GM12878 (cell line): ENCODE results near the gene CNN2. TPM values are rescaled to one million over a fixed set of nuclear protein-coding genes. Genes with fewer than 3 reads are reported as not detected.

Source experiments
- BCL11A ChIP-seq: IDR thresholded peaks from 2 replicates; pipeline ENCODE4 v1.6.1; 2011; ENCODE audit warnings: low read depth, low read length
- BHLHE40 ChIP-seq, 2 experiments: fragments of 450-650 bp in 1 of 2; IDR thresholded peaks; 2 replicates each; pipeline ENCODE4 v1.6.1; 2011 to 2017; ENCODE audit warnings: low read depth in 2 of 2, borderline replicate concordance in 1 of 2, improper control_type of control experiment in 1 of 2, low read length in 1 of 2, mild to moderate bottlenecking in 1 of 2
- BRCA1 ChIP-seq: IDR thresholded peaks from 2 replicates; pipeline ENCODE4 v1.6.1; 2011; ENCODE audit warnings: low read depth, low read length, improper control_type of control experiment
- EP300 ChIP-seq, 2 experiments: fragments of 150-350 bp in 1 of 2; IDR thresholded peaks; 2 replicates each; pipeline ENCODE4 v1.6.1; 2011 to 2012; ENCODE audit warnings: low read depth in 2 of 2, low read length in 2 of 2, borderline replicate concordance in 1 of 2, improper control_type of control experiment in 1 of 2, inconsistent platforms in 1 of 2; ENCODE audit not compliant: control insufficient read depth in 1 of 2
- LARP7 ChIP-seq: fragments of 450-650 bp; IDR thresholded peaks from 2 replicates; pipeline ENCODE4 v1.6.1; 2017; ENCODE audit warnings: mild to moderate bottlenecking
- MEF2B ChIP-seq: fragments of 450-650 bp; IDR thresholded peaks from 2 replicates; pipeline ENCODE4 v1.6.1; 2018; ENCODE audit warnings: mild to moderate bottlenecking, moderate library complexity; ENCODE audit not compliant: partially characterized antibody, poor library complexity, severe bottlenecking
- RAD21 ChIP-seq: IDR thresholded peaks from 2 replicates; pipeline ENCODE4 v1.6.1; 2011; ENCODE audit warnings: mild to moderate bottlenecking, low read depth, low read length, moderate library complexity; ENCODE audit not compliant: insufficient read depth
- TARDBP ChIP-seq: IDR thresholded peaks from 2 replicates; pipeline ENCODE4 v1.6.1; 2016; ENCODE audit warnings: borderline replicate concordance
- ZNF207 ChIP-seq: fragments of 450-650 bp; IDR thresholded peaks from 2 replicates; pipeline ENCODE4 v1.6.1; 2014; ENCODE audit warnings: antibody characterized with exemption, mild to moderate bottlenecking, borderline replicate concordance
- polyA plus RNA-seq, 11 experiments: library from polyadenylated mRNA; depleted of rRNA in 4 of 11; unstranded in 6 of 11; stranded (reverse) in 5 of 11; fragments of >200 nt; fragmentation: Nextera tagmentation in 4 of 11; fragmentation: Illumina TruSeq in 1 of 11; extraction: Ambion mirVana in 4 of 11; extraction: Trizol in 1 of 11; gene quantifications; 1 replicate in 1 of 11; 2 replicates in 10 of 11; pipeline versions ENCODE4 v1.2.1 to v1.2.3, GENCODE V29; 2011 to 2016; ENCODE audit warnings: inconsistent platforms in 2 of 11, missing spikeins in 2 of 11, low read depth in 1 of 11
- total RNA-seq, 4 experiments: library from RNA; depleted of rRNA in 3 of 4; stranded (reverse); fragments of >200 nt in 3 of 4; fragmentation: Illumina TruSeq in 1 of 4; extraction: Trizol in 1 of 4; gene quantifications; 2 replicates each; pipeline versions ENCODE4 v1.2.1 to v1.2.3, GENCODE V29; 2013 to 2021
- TF ChIP-seq, protein P1 (sequence below): fragments of 450-650 bp; IDR thresholded peaks from 2 replicates; pipeline ENCODE4 v1.6.1; 2017; ENCODE audit warnings: mild to moderate bottlenecking, moderate library complexity
- TF ChIP-seq, protein P2 (sequence below): IDR thresholded peaks from 2 replicates; pipeline ENCODE4 v1.6.1; 2011; ENCODE audit warnings: low read depth, mild to moderate bottlenecking, low read length, moderate library complexity, borderline replicate concordance; ENCODE audit errors: extremely low read depth
- TF ChIP-seq, protein P3 (sequence below): fragments of 450-650 bp; IDR thresholded peaks from 2 replicates; pipeline ENCODE4 v1.6.1; 2016; ENCODE audit warnings: mild to moderate bottlenecking
- TF ChIP-seq, protein P4 (sequence below): IDR thresholded peaks from 2 replicates; pipeline ENCODE4 v1.6.1; 2012; ENCODE audit warnings: low read depth, low read length, improper control_type of control experiment
- TF ChIP-seq, protein P5 (sequence below): fragments of 150-350 bp; IDR thresholded peaks from 2 replicates; pipeline ENCODE4 v1.6.1; 2014; ENCODE audit warnings: mild to moderate bottlenecking, low read depth, low read length
- TF ChIP-seq, protein P6 (sequence below): fragments of 450-650 bp; IDR thresholded peaks from 2 replicates; pipeline ENCODE4 v1.6.1; 2017; ENCODE audit warnings: mild to moderate bottlenecking

Gene CNN2
- total and polyA plus RNA-seq, 10 of the 15 experiments (the other 5 are each of a cell fraction or from before 2014, with no cell fraction given): 34.7 to 311 (median 172) TPM

DNA sequence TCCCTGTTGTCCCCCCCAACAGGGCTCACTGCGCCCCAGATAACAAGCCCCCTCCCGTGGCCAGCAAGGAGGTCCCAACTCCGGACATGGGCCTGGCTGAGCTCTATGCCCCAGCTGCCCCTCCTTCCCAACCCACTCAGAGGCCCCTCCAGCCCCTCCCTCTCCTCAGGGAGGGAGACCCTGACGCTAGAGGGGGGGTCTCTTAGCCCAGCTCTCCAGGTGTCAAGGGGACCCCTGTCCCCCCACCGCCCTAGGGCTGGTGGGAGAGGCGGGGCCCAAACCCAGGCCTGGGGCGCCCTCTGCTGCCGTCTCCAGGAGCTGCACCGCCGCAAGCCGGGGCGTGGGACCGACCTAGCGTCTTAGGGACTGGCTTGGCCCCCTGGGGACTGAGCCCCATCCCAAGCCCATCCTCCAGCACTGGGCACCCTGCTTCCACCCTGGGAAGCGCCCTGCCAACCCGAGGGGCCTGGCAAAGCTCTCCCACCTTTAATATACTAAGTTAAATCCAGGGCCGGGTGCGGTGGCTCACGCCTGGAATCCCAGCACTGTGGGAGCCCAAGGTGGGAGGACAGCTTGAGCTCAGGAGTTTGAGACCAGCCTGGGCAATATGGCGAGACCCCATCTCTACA, 24.8 kb upstream of the CNN2 start (continued):
- TF ChIP-seq, protein P1, sequence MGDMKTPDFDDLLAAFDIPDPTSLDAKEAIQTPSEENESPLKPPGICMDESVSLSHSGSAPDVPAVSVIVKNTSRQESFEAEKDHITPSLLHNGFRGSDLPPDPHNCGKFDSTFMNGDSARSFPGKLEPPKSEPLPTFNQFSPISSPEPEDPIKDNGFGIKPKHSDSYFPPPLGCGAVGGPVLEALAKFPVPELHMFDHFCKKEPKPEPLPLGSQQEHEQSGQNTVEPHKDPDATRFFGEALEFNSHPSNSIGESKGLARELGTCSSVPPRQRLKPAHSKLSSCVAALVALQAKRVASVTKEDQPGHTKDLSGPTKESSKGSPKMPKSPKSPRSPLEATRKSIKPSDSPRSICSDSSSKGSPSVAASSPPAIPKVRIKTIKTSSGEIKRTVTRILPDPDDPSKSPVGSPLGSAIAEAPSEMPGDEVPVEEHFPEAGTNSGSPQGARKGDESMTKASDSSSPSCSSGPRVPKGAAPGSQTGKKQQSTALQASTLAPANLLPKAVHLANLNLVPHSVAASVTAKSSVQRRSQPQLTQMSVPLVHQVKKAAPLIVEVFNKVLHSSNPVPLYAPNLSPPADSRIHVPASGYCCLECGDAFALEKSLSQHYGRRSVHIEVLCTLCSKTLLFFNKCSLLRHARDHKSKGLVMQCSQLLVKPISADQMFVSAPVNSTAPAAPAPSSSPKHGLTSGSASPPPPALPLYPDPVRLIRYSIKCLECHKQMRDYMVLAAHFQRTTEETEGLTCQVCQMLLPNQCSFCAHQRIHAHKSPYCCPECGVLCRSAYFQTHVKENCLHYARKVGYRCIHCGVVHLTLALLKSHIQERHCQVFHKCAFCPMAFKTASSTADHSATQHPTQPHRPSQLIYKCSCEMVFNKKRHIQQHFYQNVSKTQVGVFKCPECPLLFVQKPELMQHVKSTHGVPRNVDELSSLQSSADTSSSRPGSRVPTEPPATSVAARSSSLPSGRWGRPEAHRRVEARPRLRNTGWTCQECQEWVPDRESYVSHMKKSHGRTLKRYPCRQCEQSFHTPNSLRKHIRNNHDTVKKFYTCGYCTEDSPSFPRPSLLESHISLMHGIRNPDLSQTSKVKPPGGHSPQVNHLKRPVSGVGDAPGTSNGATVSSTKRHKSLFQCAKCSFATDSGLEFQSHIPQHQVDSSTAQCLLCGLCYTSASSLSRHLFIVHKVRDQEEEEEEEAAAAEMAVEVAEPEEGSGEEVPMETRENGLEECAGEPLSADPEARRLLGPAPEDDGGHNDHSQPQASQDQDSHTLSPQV: 0 out of 2 replicates have a peak, but pooled peaks have one; percentile 48
- TF ChIP-seq, protein P2, sequence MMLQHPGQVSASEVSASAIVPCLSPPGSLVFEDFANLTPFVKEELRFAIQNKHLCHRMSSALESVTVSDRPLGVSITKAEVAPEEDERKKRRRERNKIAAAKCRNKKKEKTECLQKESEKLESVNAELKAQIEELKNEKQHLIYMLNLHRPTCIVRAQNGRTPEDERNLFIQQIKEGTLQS: no peak
- TF ChIP-seq BRCA1 (no peak), TARDBP (no peak), ZNF207 (0 out of 2 replicates have a peak, but pooled peaks have one; percentile 65), LARP7 (peak; percentile 62; the same call in 1 of the 2 replicates), EP300 (IDR thresholded peaks at IDR 0.05; ENCODE audit: borderline replicate concordance in 1 of 2, control insufficient read depth in 1 of 2, low read depth in 2 of 2, low read length in 2 of 2) (no peak), BHLHE40 (IDR thresholded peaks at IDR 0.05; ENCODE audit: borderline replicate concordance in 1 of 2, low read depth in 2 of 2, low read length in 1 of 2) (peak in 1 of 2 experiments; percentile 28; a peak in 2 of 4 replicates), MEF2B (peak; percentile 89), RAD21 (peak; percentile 66), BCL11A (no peak)
- TF ChIP-seq, protein P3, sequence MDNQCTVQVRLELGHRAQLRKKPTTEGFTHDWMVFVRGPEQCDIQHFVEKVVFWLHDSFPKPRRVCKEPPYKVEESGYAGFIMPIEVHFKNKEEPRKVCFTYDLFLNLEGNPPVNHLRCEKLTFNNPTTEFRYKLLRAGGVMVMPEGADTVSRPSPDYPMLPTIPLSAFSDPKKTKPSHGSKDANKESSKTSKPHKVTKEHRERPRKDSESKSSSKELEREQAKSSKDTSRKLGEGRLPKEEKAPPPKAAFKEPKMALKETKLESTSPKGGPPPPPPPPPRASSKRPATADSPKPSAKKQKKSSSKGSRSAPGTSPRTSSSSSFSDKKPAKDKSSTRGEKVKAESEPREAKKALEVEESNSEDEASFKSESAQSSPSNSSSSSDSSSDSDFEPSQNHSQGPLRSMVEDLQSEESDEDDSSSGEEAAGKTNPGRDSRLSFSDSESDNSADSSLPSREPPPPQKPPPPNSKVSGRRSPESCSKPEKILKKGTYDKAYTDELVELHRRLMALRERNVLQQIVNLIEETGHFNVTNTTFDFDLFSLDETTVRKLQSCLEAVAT: no peak
- TF ChIP-seq, protein P4, sequence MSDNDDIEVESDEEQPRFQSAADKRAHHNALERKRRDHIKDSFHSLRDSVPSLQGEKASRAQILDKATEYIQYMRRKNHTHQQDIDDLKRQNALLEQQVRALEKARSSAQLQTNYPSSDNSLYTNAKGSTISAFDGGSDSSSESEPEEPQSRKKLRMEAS: no peak
- TF ChIP-seq, protein P5, sequence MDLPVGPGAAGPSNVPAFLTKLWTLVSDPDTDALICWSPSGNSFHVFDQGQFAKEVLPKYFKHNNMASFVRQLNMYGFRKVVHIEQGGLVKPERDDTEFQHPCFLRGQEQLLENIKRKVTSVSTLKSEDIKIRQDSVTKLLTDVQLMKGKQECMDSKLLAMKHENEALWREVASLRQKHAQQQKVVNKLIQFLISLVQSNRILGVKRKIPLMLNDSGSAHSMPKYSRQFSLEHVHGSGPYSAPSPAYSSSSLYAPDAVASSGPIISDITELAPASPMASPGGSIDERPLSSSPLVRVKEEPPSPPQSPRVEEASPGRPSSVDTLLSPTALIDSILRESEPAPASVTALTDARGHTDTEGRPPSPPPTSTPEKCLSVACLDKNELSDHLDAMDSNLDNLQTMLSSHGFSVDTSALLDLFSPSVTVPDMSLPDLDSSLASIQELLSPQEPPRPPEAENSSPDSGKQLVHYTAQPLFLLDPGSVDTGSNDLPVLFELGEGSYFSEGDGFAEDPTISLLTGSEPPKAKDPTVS: no peak
- TF ChIP-seq, protein P6, sequence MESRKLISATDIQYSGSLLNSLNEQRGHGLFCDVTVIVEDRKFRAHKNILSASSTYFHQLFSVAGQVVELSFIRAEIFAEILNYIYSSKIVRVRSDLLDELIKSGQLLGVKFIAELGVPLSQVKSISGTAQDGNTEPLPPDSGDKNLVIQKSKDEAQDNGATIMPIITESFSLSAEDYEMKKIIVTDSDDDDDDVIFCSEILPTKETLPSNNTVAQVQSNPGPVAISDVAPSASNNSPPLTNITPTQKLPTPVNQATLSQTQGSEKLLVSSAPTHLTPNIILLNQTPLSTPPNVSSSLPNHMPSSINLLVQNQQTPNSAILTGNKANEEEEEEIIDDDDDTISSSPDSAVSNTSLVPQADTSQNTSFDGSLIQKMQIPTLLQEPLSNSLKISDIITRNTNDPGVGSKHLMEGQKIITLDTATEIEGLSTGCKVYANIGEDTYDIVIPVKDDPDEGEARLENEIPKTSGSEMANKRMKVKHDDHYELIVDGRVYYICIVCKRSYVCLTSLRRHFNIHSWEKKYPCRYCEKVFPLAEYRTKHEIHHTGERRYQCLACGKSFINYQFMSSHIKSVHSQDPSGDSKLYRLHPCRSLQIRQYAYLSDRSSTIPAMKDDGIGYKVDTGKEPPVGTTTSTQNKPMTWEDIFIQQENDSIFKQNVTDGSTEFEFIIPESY: no peak
